ENCODE data around the gene LYPLAL1.

DNA sequence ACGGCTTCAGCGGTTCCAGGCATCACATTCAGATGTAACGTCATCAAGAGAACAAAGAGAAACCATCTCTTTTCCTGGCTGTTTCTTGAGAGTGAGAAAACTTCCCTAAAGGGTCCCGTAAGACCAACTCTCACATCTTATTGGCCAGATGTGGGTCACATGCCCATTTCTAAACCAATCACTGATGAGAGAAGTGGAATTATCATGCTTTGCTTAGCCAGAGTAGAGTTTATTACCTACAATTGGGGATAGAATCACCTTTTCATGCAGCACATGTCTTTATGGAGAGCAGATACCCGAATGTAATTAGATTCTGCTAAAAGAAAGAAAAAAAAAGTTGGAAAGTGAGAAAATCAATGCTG lies 54.4 kb downstream of the LYPLAL1 start:
- TF ChIP-seq CTCF (IDR thresholded peaks at IDR 0.05) = no peak
- TF ChIP-seq POLR2A (IDR thresholded peaks at IDR 0.05) = no peak
- TF ChIP-seq EP300 (IDR thresholded peaks at IDR 0.05) = no peak
- TF ChIP-seq POLR2AphosphoS5 (IDR thresholded peaks at IDR 0.05) = no peak
